ENCODE data around the gene MRRF.

- no peak for TF ChIP-seq CTCF (IDR thresholded peaks at IDR 0.05)
- no peak for TF ChIP-seq POLR2A (IDR thresholded peaks at IDR 0.05)
Observed at GRCh38 chr9:122223435-122223834, 41.2 kb upstream of the MRRF start.
